ENCODE measurements around the gene MAP3K8.

GRCh38 chr10:30422151-30422695, 11.8 kb upstream of the MAP3K8 start:
- no peak for TF ChIP-seq TAF1 (IDR thresholded peaks at IDR 0.05; ENCODE audit: borderline replicate concordance, insufficient read depth, low read length)
- TF ChIP-seq POLR2AphosphoS5 (IDR thresholded peaks at IDR 0.05; ENCODE audit: low read depth, low read length) = no peak
- TF ChIP-seq FOXP2 (optimal IDR thresholded peaks at IDR 0.05; ENCODE audit: borderline replicate concordance, extremely low read depth, extremely low read length, insufficient read depth) = no peak
- no peak for TF ChIP-seq REST (IDR thresholded peaks at IDR 0.05; ENCODE audit: insufficient read depth in 1 of 2, low read depth in 2 of 2, low read length in 2 of 2)
- TF ChIP-seq SIN3A (IDR thresholded peaks at IDR 0.05; ENCODE audit: borderline replicate concordance, insufficient read depth, low read length) = no peak
